ENCODE data around the gene TAF12.
"Not testable (repeated sequence)": the region's sequence is repeated elsewhere in the genome, so short reads cannot be mapped to it uniquely, and the experiment has no call there.

Gene TAF12

GRCh38 chr1:28582248-28582615 is 60.6 kb downstream of the TAF12 start:
- peak overlapping the region; percentile 93 for H3K4me3 ChIP-seq (ENCODE audit: low read depth, low read length)

- H3K4me3 ChIP-seq (ENCODE audit: low read depth, low read length), result peak overlapping the region; percentile 93
These were observed 61.2 kb downstream of the TAF12 start for GRCh38 chr1:28581531-28582247.

DNA sequence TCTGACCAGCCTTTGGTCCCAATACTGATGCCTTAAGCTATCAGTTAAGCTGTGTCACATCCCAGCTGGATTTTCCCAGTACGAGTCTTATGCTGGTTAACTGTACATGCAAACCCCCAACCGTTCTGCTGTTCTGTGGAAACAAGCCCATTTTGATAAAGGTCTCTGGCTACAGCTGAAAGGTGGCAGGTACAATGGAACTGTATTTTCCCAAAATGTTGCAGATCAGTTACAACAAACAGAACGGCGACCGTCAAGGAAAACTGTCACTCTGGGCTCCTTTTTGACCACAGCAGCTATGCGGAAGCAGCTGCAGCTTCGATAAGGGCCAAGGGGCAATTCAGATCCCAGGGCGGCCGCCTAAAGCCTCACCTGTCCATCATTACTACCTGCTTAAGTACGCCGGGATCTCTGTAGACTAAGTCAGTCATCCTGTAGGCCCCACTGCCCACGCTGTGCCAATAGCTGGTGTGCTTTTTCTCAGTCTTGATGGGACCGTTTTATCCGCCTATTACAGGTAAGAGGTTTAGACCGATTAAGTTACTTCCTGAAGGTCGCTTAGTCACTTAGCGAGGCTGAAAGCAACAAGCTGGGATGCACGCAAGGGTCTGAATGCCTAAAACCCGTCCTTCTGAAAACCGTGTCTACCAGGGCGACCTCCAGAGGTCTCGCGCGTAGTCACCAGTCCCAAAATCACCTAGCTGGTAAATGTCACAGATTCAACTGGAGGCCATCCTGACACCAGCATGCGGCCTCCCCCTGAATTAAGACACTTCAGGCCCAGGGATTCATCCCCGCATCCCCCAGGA is 61.9 kb downstream of the TAF12 start:
- peak overlapping the region; percentile 93 for H3K4me3 ChIP-seq (ENCODE audit: low read depth, low read length)

DNA sequence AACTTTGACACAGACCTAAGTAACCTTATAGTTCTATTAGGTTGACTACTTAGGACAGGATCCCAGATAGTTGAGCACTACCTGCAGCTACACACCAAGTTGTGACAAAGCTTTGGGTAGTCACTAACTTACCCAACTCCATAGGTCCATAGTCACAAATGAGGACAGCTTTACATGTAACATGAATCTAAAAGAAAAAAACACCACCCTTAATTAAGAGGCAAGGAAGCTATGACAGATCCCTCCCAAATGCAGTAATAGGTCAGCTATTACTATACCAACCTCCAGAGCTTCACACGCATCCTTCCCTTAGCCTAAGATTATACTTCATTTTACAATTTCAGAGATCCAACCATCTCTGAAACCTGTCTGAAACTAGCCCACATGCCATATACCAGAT is 63.5 kb downstream of the TAF12 start:
- no peak overlapping the region for H3K4me3 ChIP-seq (ENCODE audit: low read depth, low read length)

GRCh38 chr1:28578696-28579218 is 64.1 kb downstream of the TAF12 start:
- no peak overlapping the region for H3K4me3 ChIP-seq (ENCODE audit: low read depth, low read length)

DNA sequence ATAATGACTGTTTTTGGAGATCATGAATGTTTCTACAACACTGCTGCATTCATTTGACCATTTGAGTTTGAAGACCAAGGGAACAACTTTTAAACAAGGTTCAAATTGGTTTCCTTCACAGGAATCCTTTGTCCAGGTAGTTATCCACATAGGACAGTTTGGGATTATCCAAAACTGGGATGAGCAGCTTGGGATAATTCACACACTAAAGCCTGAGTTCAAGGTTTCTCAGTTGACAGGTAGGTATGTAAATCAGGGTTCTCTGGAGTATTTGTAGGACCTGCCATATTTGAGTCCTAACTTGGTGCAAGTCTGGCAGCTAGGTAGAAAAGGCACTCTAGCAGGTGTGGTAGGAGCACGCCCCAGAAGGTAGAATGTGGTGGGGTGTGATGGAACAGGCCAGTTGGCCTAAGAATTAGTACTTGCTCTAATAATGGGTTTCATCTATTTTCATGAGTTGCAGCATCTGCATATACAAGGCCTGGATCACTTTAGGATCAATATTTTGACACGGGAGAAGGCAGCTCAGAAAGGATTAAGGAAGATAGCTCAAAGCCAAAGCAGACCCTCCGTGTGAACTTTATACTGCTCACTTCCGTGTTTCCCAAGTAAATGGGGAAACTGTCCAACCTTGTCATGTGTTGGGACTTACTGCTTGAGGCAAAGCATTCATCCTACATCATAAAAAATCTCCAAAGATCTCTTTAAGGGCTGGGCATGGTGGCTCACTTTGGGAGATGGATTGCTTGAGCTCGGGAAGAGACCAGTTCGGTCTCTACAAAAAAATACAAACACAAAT is 64.9 kb downstream of the TAF12 start:
- H3K4me3 ChIP-seq (ENCODE audit: low read depth, low read length), result no peak overlapping the region

- no peak overlapping the region for H3K4me3 ChIP-seq (ENCODE audit: low read depth, low read length)
These were observed 65.7 kb downstream of the TAF12 start for GRCh38 chr1:28577052-28577678.

DNA sequence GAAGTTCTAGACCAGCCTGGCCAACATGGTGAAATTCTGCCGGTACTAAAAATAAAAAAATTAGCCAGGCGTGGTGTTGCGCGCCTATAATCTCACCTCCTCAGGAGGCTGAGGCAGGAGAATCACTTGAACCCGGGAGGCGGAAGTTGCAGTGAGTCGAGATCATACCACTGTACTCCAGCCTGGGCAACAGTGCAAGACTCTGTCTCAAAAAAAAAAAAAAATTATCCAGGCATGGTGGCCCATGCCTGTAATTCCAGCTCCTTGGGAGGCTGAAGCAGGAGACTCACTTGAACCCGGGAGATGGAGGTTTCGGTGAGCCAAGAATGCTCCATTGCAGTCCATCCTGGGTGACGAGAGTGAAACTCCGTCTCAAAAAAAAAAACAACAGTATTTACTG is 69.3 kb downstream of the TAF12 start:
- no peak overlapping the region for H3K4me3 ChIP-seq (ENCODE audit: low read depth, low read length)

DNA sequence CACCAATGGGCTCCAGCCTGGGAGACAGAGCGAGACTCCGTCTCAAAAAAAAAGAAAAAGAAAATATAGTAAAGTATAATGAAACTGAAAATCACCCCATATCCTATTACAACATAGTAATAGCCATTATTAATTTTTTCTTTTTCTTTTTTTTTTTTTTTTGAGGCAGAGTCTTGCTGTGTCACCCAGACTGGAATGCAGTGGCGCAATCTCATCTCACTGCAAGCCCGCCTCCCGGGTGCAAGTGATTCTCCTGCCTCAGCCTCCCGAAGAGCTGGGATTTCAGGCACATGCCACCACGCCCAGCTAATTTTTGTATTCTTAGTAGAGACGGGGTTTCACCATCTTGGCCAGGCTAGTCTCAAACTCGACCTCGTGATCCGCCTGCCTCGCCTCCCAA is 70.0 kb downstream of the TAF12 start:
- not testable (repeated sequence) for H3K4me3 ChIP-seq (ENCODE audit: low read depth, low read length)

- H3K4me3 ChIP-seq (ENCODE audit: low read depth, low read length), result no peak overlapping the region
These were observed 71.0 kb downstream of the TAF12 start for GRCh38 chr1:28571911-28572310.

DNA sequence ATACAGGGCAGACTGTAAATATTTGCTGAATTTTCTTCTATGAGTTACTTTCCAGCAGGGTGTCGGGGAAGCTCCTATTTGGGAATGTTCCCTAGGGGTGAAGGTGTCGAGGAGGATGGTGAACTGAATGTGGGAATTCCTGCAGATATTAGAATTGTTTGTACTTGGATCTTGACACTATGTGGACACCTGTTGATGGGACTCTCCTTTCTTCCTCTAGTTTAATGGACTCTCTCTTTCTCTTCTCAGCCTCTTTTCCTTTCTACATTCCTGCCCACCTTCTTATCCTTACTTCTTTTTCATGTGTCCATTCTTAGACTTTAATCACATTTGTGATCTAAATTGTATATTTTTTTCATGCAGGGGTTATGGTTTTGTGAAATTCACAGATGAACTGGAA is 75.9 kb downstream of the TAF12 start:
- no peak overlapping the region for H3K4me3 ChIP-seq (ENCODE audit: low read depth, low read length)

GRCh38 chr1:28565726-28566125 is 77.1 kb downstream of the TAF12 start:
- H3K4me3 ChIP-seq (ENCODE audit: low read depth, low read length), result no peak overlapping the region

DNA sequence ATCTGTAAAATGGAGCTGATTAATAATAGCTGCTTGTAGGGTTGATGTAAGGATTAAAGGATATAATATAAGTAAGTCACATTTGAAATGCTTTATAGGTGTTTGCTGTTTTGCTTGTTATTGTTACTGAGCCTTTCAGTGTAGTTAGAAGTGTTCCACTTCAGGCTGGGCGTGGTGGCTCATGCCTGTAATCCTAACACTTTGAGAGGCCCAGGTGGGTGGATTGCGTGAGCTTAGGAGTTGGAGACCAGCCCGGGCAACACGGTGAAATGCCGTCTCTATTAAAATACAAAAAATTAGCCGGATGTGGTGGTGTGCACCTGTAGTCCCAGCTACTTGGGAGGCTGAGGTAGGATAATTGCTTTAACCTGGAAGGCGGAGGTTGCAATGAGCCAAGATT is 77.8 kb downstream of the TAF12 start:
- H3K4me3 ChIP-seq (ENCODE audit: low read depth, low read length), result no peak overlapping the region

DNA sequence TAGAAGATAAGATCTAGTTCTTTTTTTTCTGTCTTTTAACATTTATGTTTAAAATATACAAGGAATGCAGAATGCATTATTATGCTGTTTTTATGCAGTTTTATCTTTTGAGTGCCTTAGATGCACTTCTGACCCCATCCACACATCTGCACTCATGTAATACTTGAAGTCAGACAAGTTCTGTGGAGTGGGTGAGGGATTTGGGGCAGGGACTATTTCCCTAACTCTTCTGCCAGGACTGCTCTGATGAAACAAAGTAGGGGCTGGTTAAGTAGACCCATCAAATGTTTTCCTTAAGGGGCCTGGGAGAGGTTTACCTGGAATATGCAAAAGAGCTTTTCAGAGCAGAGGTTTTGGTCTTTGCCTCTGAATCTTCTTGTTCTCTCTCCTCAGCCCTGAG is 78.6 kb downstream of the TAF12 start:
- no peak overlapping the region for H3K4me3 ChIP-seq (ENCODE audit: low read depth, low read length)

DNA sequence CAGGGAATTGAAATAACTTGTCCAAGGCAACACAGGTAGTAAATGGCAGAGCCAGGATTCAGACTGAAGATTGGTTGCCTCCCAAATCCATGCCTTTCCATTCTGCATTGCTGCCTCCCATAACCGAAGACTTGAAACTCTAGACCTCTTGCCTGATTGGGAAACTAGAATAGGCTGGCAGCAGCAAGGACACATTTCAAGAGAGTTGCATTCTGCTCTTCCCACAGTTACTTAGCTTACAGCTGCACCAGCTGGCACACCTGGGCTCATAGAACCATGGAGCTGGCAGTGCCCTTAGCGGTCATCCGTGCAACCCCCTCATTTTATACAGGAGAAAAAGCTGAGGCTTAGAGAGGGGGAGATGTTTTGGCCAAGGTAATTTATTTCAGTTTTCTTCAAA is 82.0 kb downstream of the TAF12 start:
- H3K4me3 ChIP-seq (ENCODE audit: low read depth, low read length), result no peak overlapping the region
